GM18526 (cell line): ENCODE measurements around the gene LAMB1.

Experiments used
- POLR2A ChIP-seq: IDR thresholded peaks from 3 replicates; pipeline ENCODE4 v1.6.1; 2011; ENCODE audit not compliant: insufficient read length; ENCODE audit errors: extremely low read depth

Gene LAMB1

DNA sequence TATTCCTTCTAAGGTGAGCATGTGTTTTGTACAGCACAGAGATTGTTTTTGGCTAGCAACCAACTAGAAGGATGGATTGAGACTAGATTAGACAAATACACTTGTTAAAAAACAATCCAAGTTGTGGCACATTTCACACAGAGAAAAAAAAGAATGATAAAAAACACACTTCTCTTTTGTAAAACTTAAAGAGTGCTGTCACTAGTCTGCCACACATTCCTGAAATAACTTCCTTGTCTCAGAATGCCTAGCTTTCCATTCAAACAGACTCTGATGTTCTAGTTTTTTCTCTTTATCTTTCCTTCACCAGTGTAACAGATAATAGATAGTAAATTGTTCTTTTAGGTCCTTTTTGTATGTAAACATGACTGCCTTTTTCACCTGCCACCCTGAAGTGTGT lies 100.6 kb downstream of the LAMB1 start:
- no peak for TF ChIP-seq POLR2A

DNA sequence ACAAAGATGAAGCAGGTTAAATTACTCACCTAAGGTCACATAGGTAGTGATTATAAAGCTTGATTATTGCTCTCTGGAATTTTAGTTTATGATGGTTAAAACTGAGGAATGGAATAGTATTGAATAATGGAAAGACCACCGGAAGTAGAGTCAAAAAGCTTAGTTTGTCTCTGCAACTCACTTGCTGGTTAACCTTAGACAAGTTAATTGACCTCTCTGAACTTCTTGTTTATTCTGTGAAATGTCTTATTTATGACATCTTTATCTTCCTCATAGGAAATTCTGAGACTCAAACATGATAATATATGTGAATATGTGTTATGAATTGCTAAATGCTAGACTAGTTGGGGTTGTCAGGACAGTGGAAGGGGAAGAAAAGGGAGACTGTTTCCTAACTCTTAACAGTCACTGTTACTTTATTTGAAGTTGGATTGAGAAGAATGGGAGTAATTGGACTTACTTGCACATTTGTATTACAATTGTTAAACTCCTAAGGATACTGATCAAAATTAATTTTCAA lies 102.4 kb downstream of the LAMB1 start:
- TF ChIP-seq POLR2A: no peak

DNA sequence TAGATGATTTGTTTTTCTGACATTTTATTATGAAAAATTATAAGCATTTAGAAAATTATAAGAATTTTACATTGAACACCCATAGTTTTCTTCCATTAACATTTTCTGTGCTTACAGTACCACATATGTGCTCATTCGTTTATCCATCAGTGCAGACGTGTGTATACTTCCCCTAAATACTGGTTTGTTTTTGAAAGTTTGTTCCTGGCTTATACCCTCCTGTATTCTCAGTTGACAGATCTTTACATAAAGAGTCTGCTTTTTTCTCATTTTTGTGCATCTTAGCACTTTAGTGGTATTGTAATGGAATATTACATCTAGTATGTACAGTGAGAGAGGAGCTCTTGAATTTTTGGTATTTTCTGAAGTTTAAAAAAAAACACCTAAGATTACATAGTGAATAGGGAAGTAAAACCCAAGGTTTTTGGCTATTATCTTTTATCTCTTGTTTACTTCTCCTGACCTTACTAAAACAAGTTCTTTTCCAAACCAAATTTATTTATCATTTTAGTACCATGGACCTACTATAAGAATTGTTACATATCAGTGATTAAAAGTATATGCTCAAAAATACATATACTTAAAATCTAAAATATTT lies 103.9 kb downstream of the LAMB1 start:
- TF ChIP-seq POLR2A: no peak

DNA sequence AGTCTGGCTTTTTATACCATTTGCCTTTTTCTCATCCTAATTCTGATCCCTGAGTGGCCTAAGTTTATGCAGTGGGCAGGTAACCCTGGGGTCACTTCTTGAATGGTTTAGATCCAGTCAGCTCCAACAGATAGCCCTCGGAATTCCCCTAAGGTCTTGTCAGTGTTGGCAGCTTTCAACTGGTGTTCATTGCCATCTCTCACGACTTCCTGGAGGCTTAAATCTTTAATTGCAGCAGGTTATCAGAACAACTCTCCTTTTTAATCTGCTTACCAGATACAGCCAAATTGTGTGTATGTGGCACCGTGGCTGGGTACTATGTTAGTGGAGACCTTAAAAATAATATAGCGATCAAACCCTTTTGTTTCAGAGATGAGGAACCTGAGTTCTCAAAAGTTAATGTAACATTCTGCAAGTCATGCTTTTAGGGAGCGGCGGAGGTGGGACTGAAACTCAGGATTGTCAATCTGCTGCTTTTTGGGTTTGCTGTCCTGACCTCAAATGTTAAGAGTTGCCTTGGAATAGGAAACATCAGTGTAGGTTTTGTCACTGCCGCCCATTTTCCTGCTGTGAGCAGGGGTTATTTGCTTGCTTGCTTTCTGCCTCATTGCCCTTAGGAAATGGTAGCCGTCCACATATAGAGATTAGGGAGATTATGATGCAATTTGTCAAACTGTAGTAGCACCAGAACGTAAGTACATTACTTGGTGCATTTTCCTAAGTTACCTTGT lies 111.2 kb downstream of the LAMB1 start:
- TF ChIP-seq POLR2A: no peak

DNA sequence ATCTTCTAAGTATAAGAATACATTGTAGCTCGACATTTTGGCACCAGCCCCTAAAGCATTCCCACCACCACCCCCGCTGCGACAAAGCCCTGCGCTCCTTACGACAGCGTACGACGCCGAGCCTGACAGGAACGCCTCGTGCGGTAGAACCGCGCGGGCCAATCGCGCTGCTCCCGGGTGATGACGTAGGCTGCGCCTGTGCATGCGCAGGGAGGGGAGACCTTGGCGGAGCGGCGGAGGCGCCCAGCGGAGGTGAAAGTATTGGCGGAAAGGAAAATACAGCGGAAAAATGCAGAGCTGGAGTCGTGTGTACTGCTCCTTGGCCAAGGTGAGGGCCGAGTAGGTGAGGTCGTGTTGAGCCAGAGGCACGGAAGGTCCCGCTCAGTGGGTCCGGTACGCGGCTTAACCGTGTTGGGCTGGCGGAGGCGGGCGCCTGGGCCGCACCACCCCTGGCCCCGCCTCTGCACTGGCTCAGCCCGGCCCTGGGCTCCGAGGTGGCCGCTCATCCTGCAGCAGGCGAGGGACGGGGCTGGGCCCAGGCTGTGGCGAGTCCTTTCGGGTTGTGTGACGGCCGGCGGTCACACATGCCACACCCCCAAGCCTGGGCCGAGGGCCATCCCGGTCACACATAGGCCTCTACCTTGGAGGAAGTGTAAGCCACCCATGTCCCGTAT lies 111.9 kb downstream of the LAMB1 start, which contains the start of gene DLD:
TSS of gene DLD (plus strand) at position 222 of the 674 bp plus-strand sequence. CDS start at position 290, 68 bp downstream.
- peak; percentile 80 for TF ChIP-seq POLR2A

DNA sequence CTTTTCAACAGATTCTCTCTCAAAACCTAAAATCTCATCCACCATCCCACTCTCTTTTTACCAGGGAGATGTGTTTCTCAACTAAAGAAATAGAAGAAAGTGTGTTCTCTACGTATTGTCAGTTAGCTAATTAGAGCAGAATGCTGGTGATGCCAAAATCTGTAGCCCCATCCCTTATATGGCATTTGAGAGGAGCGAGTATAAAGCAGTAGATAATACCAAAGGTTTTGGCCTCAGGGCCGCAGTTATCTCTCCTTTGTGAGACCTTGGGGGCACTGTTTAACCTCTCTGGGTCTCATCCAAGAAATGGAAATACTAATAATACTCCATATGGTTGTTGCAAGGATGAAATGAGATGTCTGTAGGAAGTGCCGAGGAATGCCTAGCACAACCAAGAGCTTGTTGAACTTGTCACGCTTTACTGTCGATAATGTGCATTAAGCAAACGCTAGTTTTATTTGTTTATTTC lies 112.4 kb downstream of the LAMB1 start:
- no peak for TF ChIP-seq POLR2A

DNA sequence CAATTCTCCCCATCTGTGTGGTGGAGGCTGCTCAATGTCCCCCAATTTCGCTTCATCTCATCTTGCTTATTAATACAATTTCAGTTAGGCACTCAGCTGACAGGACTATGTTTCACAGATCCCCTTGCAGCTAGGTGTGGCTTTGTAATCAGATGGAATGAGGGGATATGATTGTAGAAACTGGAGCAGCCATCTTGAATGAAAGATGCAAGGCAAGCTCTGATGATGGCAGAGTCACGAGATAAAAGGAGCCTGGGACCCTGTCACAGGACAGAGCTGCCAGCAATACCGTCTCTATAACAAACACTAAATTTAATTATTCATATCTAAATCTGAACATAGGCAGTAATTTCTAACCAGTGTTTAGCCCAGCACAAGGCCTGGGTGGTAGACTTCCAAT lies 113.0 kb downstream of the LAMB1 start:
- no peak for TF ChIP-seq POLR2A

DNA sequence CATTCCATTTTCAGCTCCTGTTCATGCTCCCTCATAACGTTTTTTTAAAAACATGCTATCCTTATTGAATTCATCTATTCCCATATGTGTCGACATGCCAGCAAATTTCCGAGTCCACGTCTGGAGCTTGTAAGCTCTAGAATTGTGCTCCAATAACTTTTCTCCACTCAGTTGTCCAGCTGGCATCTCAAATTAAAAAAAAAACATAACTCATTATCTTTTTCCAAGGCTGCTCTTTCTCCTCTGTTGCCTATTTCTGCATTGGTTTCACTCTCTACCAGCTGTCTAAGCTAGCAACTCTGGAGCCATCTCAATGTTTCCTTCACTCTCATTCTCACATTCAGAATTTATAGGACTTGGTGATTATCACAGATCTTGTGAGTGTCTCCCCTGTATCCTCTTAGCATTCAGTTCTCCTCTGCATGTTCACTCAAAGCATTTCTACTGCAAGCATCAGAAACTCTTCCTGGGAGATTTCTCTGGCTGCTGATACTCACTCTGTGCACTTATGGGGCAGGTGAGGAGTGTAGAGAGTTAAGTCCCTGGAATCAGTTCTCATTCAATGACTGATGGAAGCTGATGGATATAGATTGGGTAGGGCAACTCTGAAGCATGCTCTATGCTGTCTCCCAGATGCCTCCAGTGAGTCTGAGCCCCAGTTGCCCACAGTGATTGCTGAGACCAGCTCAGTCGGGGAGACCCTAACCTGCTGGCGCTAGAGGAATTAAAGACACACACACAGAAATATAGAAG lies 118.7 kb downstream of the LAMB1 start:
- no peak for TF ChIP-seq POLR2A

DNA sequence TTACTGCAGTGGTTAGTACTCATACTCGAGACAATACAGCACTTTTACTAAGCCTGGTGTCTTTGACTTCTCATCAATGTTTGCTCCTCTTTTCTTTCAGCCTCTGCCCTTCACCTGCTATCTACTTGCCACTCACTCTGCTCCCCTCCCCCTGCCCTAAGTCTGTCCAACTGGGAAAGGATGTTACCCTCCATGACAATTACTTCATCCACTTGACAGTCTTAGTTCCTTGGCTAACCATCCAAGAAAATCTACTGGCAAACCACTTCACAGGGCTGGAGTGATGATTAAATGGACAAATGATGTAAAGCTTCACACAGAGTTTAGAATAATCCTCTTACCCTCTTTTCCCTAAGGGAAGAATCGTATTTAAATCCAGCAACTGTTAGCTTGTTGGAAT lies 120.2 kb downstream of the LAMB1 start:
- TF ChIP-seq POLR2A: no peak

DNA sequence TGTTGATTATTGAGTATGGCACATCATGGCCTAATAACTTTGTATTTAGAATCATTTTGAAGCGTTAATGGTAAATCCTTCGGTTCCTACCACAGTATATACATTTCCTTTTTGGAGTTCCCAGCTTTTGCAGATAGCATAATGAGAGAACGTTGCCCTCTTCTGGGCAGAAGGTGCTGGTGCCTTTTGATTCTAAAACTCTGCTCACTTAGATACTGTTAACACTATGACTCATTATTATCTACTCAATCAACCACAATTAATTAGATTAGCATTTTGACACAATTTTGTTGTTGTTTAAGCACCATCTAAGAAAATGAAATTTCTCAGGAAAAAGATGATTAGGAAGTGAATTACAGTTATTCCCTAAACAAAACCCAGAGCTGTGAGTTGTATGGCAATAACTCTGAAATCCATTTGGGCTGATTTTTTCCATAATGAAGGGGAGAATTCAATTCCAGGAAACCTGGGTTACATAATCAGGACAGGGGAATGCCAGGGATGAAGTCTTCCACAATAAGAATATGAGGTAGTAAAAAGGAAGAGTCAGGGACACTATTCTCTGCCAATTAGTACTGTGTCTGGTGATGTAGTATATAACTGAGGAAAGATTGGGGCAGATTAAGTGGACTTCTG lies 123.4 kb downstream of the LAMB1 start:
- TF ChIP-seq POLR2A: no peak

DNA sequence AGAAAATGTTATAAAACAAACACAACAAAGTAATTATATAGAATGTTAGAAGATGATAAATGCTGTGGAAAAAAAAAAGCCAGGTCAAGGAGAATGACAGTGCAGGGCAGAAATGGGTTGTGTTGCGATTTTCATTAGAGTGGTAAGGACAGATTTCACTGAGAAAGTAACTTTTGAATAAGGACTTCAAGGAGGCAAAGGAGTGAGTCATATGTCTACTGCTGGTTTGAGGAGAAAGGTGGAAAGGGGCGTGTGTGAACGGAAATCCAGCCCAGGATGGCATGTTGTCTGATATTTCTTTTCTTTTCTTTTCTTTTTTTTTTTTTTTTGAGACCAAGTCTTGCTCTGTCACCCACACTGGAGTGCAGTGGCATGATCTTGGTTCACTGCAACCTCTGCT lies 124.3 kb downstream of the LAMB1 start:
- TF ChIP-seq POLR2A: no peak

DNA sequence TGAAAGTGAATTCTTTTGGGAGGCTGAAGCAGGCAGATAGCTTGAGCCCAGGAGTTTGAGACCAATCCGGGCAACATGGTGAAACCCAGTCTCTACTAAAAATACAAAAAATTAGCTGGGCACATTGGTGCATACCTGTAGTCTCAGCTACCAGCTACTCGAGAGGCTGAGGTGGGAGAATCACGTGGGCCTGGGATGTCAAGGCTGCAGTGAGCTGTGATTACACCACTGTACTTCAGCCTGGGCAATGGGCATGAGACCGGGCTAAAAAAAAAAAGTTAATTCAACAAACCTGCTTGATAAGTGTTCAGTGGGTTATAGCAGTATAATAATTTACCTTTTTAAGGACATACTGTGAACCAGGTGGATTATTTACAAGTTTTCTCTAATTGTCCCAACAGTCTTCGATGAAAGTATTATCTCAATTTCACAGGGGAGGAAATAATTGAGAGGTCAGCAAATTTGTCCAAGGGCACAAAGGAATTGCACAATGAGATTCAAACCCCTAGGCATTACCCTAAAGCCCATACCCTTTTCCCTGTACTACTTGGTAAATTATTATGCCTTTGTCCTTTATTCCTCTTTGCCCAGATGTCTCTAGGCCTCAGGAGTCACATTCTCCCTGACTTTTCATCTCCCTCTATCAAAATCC lies 125.1 kb downstream of the LAMB1 start:
- TF ChIP-seq POLR2A: no peak

DNA sequence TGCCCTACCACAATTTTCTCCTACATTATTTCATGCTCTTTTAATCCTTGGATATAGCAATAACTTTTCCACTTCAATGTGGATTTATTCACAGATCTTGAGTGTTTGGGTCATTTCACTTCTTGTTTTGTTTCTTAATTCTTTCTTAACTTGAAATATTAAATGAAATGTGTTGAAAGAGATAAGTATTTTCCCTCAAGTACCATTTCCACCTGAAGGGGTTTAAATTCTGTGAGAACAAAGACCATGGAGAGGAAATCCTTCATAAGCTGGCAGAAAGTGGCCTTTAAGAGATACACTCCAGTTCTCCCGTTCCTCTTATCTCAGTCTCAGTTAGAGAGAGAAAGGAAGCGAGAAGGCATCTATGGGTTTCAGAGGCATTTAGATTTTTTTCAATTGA lies 126.0 kb downstream of the LAMB1 start:
- no peak for TF ChIP-seq POLR2A
